ENCODE results near the gene MAP7.

MAP7 gene

DNA sequence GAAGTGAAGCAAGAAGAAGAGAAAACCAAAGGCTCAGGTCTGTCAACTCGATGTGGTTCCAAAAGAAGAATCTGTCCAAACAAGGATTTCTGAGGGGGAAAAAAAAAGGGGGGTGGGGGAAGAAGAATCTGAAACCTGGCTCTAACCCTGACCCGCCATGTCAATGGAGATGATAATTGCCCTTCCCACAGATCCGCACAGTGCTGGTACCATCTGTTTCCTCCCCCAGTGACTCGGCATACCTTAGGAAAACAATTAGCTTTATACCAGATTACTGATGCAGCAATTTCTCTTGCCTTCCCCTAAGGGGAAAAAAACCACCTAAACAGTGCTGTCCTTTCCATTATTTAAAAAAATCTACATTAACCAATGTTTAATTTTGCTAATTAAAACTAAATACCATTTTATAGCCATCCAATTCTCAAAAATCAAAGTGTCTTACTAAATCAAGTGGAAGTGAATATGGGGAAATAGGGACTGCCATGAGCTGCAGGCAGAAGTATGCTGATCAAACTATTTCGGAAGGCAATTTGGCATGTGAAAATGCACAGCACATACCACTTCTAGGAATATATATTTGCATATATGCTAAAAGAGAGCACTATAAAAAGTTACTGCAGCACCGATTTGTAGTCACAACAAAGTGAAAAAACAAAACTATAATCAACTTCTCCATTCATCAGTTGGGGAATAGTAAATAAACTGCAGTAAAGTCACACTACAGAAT is 46.8 kb downstream of the MAP7 start:
- Histone ChIP-seq H3K27me3 (ENCODE audit: control insufficient read depth, low read length) (no peaks in the 10 kb centered on the region), H3K4me1 (ENCODE audit: control insufficient read depth, low read length) (no peaks in the 10 kb centered on the region), H4K20me1 (ENCODE audit: control insufficient read depth, insufficient read depth, low read depth, low read length) (no peaks in the 10 kb centered on the region), H3K9me2 (replicated peaks; ENCODE audit: control insufficient read depth, low read length) (no peaks in the 10 kb centered on the region), H3K9me3 (ENCODE audit: control insufficient read depth, insufficient read depth, low read length) (no peaks in the 10 kb centered on the region), H3F3A (ENCODE audit: control insufficient read depth, insufficient read depth) (no peaks in the 10 kb centered on the region), H3K27ac (ENCODE audit: low read depth, low read length) (no peak overlapping the region), H3K4me3 (ENCODE audit: low read length) (no peak overlapping the region), H3K4me2 (ENCODE audit: low read length) (no peak overlapping the region), H3K36me3 (ENCODE audit: control insufficient read depth, low read length) (no peaks in the 10 kb centered on the region), H3K79me2 (ENCODE audit: control insufficient read depth, low read length) (no peaks in the 10 kb centered on the region)
- TF ChIP-seq EZH2phosphoT487 (IDR thresholded peaks at IDR 0.05; ENCODE audit: borderline replicate concordance, low read length) (no peak), CTCF (IDR thresholded peaks at IDR 0.05; ENCODE audit: low read depth, low read length, poor library complexity, severe bottlenecking) (no peak)

- H3K9me3 ChIP-seq (ENCODE audit: control insufficient read depth, insufficient read depth, low read length) = no peaks in the 10 kb centered on the region
- no peaks in the 10 kb centered on the region for H3K36me3 ChIP-seq (ENCODE audit: control insufficient read depth, low read length)
- H3K27ac ChIP-seq (ENCODE audit: low read depth, low read length) = no peak overlapping the region
- H3F3A ChIP-seq (ENCODE audit: control insufficient read depth, insufficient read depth) = no peaks in the 10 kb centered on the region
- no peak overlapping the region for H3K4me2 ChIP-seq (ENCODE audit: low read length)
- no peaks in the 10 kb centered on the region for H3K27me3 ChIP-seq (ENCODE audit: control insufficient read depth, low read length)
- TF ChIP-seq CTCF (IDR thresholded peaks at IDR 0.05; ENCODE audit: low read depth, low read length, poor library complexity, severe bottlenecking) (no peak), EZH2phosphoT487 (IDR thresholded peaks at IDR 0.05; ENCODE audit: borderline replicate concordance, low read length) (no peak)
- no peaks in the 10 kb centered on the region for H3K4me1 ChIP-seq (ENCODE audit: control insufficient read depth, low read length)
- no peaks in the 10 kb centered on the region for H3K79me2 ChIP-seq (ENCODE audit: control insufficient read depth, low read length)
- H3K9me2 ChIP-seq (replicated peaks; ENCODE audit: control insufficient read depth, low read length) = no peaks in the 10 kb centered on the region
- no peak overlapping the region for H3K4me3 ChIP-seq (ENCODE audit: low read length)
- H4K20me1 ChIP-seq (ENCODE audit: control insufficient read depth, insufficient read depth, low read depth, low read length) = no peaks in the 10 kb centered on the region
These were observed 47.4 kb downstream of the MAP7 start for GRCh38 chr6:136502786-136503185.

DNA sequence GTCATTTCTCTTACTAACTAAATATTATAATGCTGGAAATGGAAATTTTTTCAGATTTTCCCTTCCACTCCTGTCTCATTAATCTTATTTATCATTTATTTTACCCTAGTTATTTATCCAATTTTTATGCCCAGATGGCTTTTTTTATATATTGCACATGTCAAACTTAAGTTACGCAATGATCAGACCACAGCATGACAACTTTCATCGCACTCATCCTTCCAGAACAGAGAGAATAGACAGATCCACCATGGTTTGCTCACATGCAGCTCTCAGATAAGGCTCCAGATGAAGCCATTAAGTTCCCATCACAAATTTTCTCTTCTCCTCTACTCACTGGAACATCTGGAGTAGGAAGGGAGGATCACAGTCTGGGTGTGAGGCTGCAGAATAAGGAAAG is 48.7 kb downstream of the MAP7 start:
- H3K9me3 ChIP-seq (ENCODE audit: control insufficient read depth, insufficient read depth, low read length) = no peaks in the 10 kb centered on the region
- no peak overlapping the region for H3K4me3 ChIP-seq (ENCODE audit: low read length)
- H3K27ac ChIP-seq (ENCODE audit: low read depth, low read length) = no peak overlapping the region
- H3K27me3 ChIP-seq (ENCODE audit: control insufficient read depth, low read length) = no peaks in the 10 kb centered on the region
- no peaks in the 10 kb centered on the region for H3K79me2 ChIP-seq (ENCODE audit: control insufficient read depth, low read length)
- H3K4me2 ChIP-seq (ENCODE audit: low read length) = no peak overlapping the region
- no peak for TF ChIP-seq EZH2phosphoT487 (IDR thresholded peaks at IDR 0.05; ENCODE audit: borderline replicate concordance, low read length)
- no peak for TF ChIP-seq CTCF (IDR thresholded peaks at IDR 0.05; ENCODE audit: low read depth, low read length, poor library complexity, severe bottlenecking)
- no peaks in the 10 kb centered on the region for H3K9me2 ChIP-seq (replicated peaks; ENCODE audit: control insufficient read depth, low read length)
- no peaks in the 10 kb centered on the region for H3K4me1 ChIP-seq (ENCODE audit: control insufficient read depth, low read length)
- H3F3A ChIP-seq (ENCODE audit: control insufficient read depth, insufficient read depth) = no peaks in the 10 kb centered on the region
- H4K20me1 ChIP-seq (ENCODE audit: control insufficient read depth, insufficient read depth, low read depth, low read length) = no peaks in the 10 kb centered on the region
- H3K36me3 ChIP-seq (ENCODE audit: control insufficient read depth, low read length) = no peaks in the 10 kb centered on the region

Data from DOHH2 (cell line).